PC-9 (cell line): Measurements from ENCODE around the gene CNTNAP5. TPM values are rescaled to one million over a fixed set of nuclear protein-coding genes. Genes with fewer than 3 reads are reported as not detected.

ENCODE experiments used
- BruUV-seq: library from RNA; stranded (reverse); fragments of 400-500 nt; replicated peaks from 2 replicates; lab custom pipeline; 2021; lab: Mats Ljungman, UMichigan
- CTCF ChIA-PET: fragments of 300-600 bp; sonication (Branson Sonifier 250); formaldehyde crosslinking; loops from one replicate; lab custom pipeline; 2022; ENCODE audit warnings: antibody characterized with exemption; lab: Charles Lee
- POLR2A ChIA-PET: fragments of 300-600 bp; sonication (Branson Sonifier 250); formaldehyde crosslinking; loops from one replicate; lab custom pipeline; 2022; ENCODE audit warnings: antibody characterized with exemption; ENCODE audit not compliant: unreplicated experiment; lab: Charles Lee
- DNase-seq, 2 experiments: peaks; one replicate each; pipeline versions ENCODE4 v3.0.0 to v3.0.0-alpha.2; 2015 to 2022; ENCODE audit warnings: mixed read lengths in 1 of 2
- H2AFZ ChIP-seq: fragments of 200-600 bp; sonication (generic); 2 replicates; pipeline ENCODE4 v1.8.1; 2017; ENCODE audit warnings: antibody characterized with exemption
- H3F3A ChIP-seq: fragments of 200-600 bp; sonication (generic); 2 replicates; pipeline ENCODE4 v1.8.1; 2017; ENCODE audit warnings: antibody characterized with exemption, mild to moderate bottlenecking, low read depth; ENCODE audit not compliant: insufficient read depth
- H3K27ac ChIP-seq: fragments of 200-600 bp; sonication (generic); 2 replicates; pipeline ENCODE4 v1.6.1; 2016; ENCODE audit warnings: mixed run types
- H3K27me3 ChIP-seq: fragments of 200-600 bp; sonication (generic); 2 replicates; pipeline ENCODE4 v1.6.1; 2016; ENCODE audit warnings: low read depth, mixed run types; ENCODE audit not compliant: insufficient read depth
- H3K36me3 ChIP-seq: fragments of 200-600 bp; sonication (generic); 2 replicates; pipeline ENCODE4 v1.6.1; 2016; ENCODE audit warnings: low read depth, mixed run types
- H3K4me1 ChIP-seq: fragments of 200-600 bp; sonication (generic); replicated peaks from 2 replicates; pipeline ENCODE4 v1.6.1; 2016; ENCODE audit warnings: mixed run types; ENCODE audit not compliant: insufficient read depth
- H3K4me2 ChIP-seq: fragments of 200-600 bp; sonication (generic); 2 replicates; pipeline ENCODE4 v1.6.1; 2017; ENCODE audit warnings: mixed run types
- H3K4me3 ChIP-seq: fragments of 200-600 bp; sonication (generic); 2 replicates; pipeline ENCODE4 v1.6.1; 2016; ENCODE audit warnings: mixed run types
- H3K79me2 ChIP-seq: fragments of 200-600 bp; sonication (generic); 2 replicates; pipeline ENCODE4 v1.6.1; 2017; ENCODE audit warnings: low read depth, mixed run types
- H3K9me2 ChIP-seq: fragments of 200-600 bp; sonication (generic); 2 replicates; pipeline ENCODE4 v1.8.1; 2017; ENCODE audit warnings: mild to moderate bottlenecking; ENCODE audit not compliant: insufficient read depth
- H3K9me3 ChIP-seq: fragments of 200-600 bp; sonication (generic); 2 replicates; pipeline ENCODE4 v1.8.1; 2016; ENCODE audit warnings: low read depth; ENCODE audit not compliant: insufficient read depth
- H4K20me1 ChIP-seq: fragments of 200-600 bp; sonication (generic); 2 replicates; pipeline ENCODE4 v1.8.1; 2017; ENCODE audit not compliant: insufficient read depth
- CTCF ChIP-seq: fragments of 200-600 bp; sonication (generic); conservative IDR thresholded peaks from 2 replicates; pipeline ENCODE4 v1.6.1; 2017; ENCODE audit warnings: mixed run types, antibody characterized with exemption, mild to moderate bottlenecking, moderate library complexity
- EZH2 ChIP-seq: fragments of 200-600 bp; sonication (generic); IDR thresholded peaks from 2 replicates; pipeline ENCODE4 v1.8.0; 2017; ENCODE audit warnings: antibody characterized with exemption, low read depth
- intact Hi-C: fragments of 100-400 bp; cut with micrococcal nuclease; formaldehyde crosslinking; loops from one replicate; pipeline ENCODE4 v1.10.0; 2022; ENCODE audit not compliant: unreplicated experiment
- total RNA-seq: library from RNA; stranded (reverse); gene quantifications from 2 replicates; pipeline ENCODE4 v1.2.3, GENCODE V29; 2021

Gene CNTNAP5
- total RNA-seq, 1 experiment from 2014 or later = not detected

- intact Hi-C loops = no loop called here
Measured at GRCh38 chr2:124523096-124523495, 498.0 kb downstream of the CNTNAP5 start.

GRCh38 chr2:124524155-124524915, 499.2 kb downstream of the CNTNAP5 start:
- Histone ChIP-seq H3F3A (no peaks in the 10 kb centered on the region), H3K9me2 (no peaks in the 10 kb centered on the region), H2AFZ (no peak overlapping the region), H4K20me1 (no peaks in the 10 kb centered on the region; the same call in 1 of the 2 replicates), H3K27ac (no peak overlapping the region), H3K4me3 (no peak overlapping the region), H3K27me3 (0 out of 2 replicates have a peak, but pooled peaks cover 12% of the 10 kb centered on the region), H3K4me2 (no peak overlapping the region), H3K36me3 (no peaks in the 10 kb centered on the region), H3K9me3 (no peaks in the 10 kb centered on the region; the same call in 1 of the 2 replicates), H3K4me1 (no peaks in the 10 kb centered on the region), H3K79me2 (no peaks in the 10 kb centered on the region)
- no peak for DNase-seq
- no TSS peak for BruUV-seq
- TF ChIP-seq CTCF (no peak), EZH2 (no peak)
- intact Hi-C loops = no loop called here
- CTCF ChIA-PET = no interaction called here
- POLR2A ChIA-PET = no interaction called here

More at GRCh38 chr2:124523096-124523495, 498.0 kb downstream of the CNTNAP5 start:
- no TSS peak for BruUV-seq
- Histone ChIP-seq H3K4me2 (no peak overlapping the region), H3K9me2 (no peaks in the 10 kb centered on the region), H3K79me2 (no peaks in the 10 kb centered on the region), H2AFZ (no peak overlapping the region), H3K36me3 (no peaks in the 10 kb centered on the region), H4K20me1 (no peaks in the 10 kb centered on the region; the same call in 1 of the 2 replicates), H3K9me3 (no peaks in the 10 kb centered on the region; the same call in 1 of the 2 replicates), H3K4me1 (no peaks in the 10 kb centered on the region), H3K4me3 (no peak overlapping the region), H3K27ac (no peak overlapping the region), H3F3A (no peaks in the 10 kb centered on the region), H3K27me3 (0 out of 2 replicates have a peak, but pooled peaks cover 12% of the 10 kb centered on the region)
- POLR2A ChIA-PET = no interaction called here
- DNase-seq = no peak
- no peak for TF ChIP-seq EZH2
- no peak for TF ChIP-seq CTCF
- CTCF ChIA-PET = no interaction called here

GRCh38 chr2:124526221-124526620, 501.1 kb downstream of the CNTNAP5 start:
- no peaks in the 10 kb centered on the region for H3F3A ChIP-seq
- POLR2A ChIA-PET = no interaction called here
- no TSS peak for BruUV-seq

More at GRCh38 chr2:124526221-124526620, 501.1 kb downstream of the CNTNAP5 start:
- CTCF ChIA-PET = no interaction called here
- Histone ChIP-seq H3K9me2 (no peaks in the 10 kb centered on the region), H3K4me3 (no peak overlapping the region), H4K20me1 (no peaks in the 10 kb centered on the region; the same call in 1 of the 2 replicates), H3K36me3 (no peaks in the 10 kb centered on the region), H2AFZ (no peak overlapping the region), H3K4me1 (no peaks in the 10 kb centered on the region), H3K4me2 (no peak overlapping the region), H3K27me3 (0 out of 2 replicates have a peak, but pooled peaks cover 12% of the 10 kb centered on the region), H3K9me3 (no peaks in the 10 kb centered on the region; the same call in 1 of the 2 replicates), H3K27ac (no peak overlapping the region), H3K79me2 (no peaks in the 10 kb centered on the region)
- DNase-seq = no peak
- intact Hi-C loops = no loop called here
- TF ChIP-seq CTCF = no peak
- TF ChIP-seq EZH2 = no peak
